Left ventricle myocardium inferior (tissue), 1 donor: Measurements from ENCODE around the gene UBE2Q1. TPM values are rescaled to one million over a fixed set of nuclear protein-coding genes. Genes with fewer than 3 reads are reported as not detected.
A peak's percentile ranks its signal among the peaks of the same experiment; 100 is the strongest.

Experiments used
- DNase-seq: peaks from one replicate; pipeline ENCODE4 v3.0.0-alpha.2; 2020
- H3K27ac ChIP-seq: fragments of 200-600 bp; replicated peaks from 2 replicates; pipeline ENCODE4 v1.8.0; 2021
- H3K27me3 ChIP-seq: fragments of 200-600 bp; 2 replicates; pipeline ENCODE4 v1.8.0; 2021; ENCODE audit warnings: low read depth
- H3K36me3 ChIP-seq: fragments of 200-600 bp; 2 replicates; pipeline ENCODE4 v1.8.0; 2021
- H3K4me1 ChIP-seq: fragments of 200-600 bp; 2 replicates; pipeline ENCODE4 v1.8.0; 2021
- H3K4me3 ChIP-seq: fragments of 200-600 bp; 2 replicates; pipeline ENCODE4 v1.8.0; 2021; ENCODE audit warnings: mild to moderate bottlenecking, moderate library complexity
- H3K9me3 ChIP-seq: fragments of 200-600 bp; replicated peaks from 2 replicates; pipeline ENCODE4 v1.8.0; 2021
- intact Hi-C: fragments of 100-400 bp; cut with micrococcal nuclease; formaldehyde crosslinking; loops from one replicate; pipeline ENCODE4 v1.11.0; 2022
- total RNA-seq: library from RNA; stranded (reverse); fragmentation: NEBNext Ultra II Directional; extraction: Animal tissue kit (Norgen Biotek cat#: 25700); gene quantifications from one replicate; pipeline ENCODE4 v1.2.1, GENCODE V29; 2021
- TF ChIP-seq, protein P1 (sequence below): fragments of 200-600 bp; IDR thresholded peaks from 2 replicates; pipeline ENCODE4 v1.8.0; 2021; ENCODE audit warnings: antibody characterized with exemption, mild to moderate bottlenecking, borderline replicate concordance
- donor health status: DM: no; HTN: yes; CAD: no; lungs with severe emphysema.

Gene UBE2Q1
- total RNA-seq, 1 donor from 2014 or later: 57.0 TPM

DNA sequence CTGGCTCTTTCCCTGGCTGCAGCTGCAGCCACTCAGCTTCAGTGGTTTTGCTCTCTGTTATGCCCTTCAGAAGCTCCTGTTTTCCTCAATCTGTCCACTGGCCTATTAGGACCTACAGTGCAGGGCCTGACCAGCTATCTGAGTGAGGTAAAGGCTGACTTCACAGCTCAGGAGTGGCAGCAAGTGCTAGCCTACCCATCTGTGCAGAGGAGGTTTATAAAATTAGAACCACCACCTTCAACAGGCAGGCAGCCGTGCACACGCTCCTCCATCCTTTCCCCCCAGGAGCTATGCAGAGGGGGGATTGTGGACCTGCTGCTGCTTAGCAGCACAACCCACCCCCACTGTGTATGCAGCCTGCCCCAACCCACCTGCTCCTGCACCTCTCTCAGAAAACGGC is 41.2 kb upstream of the UBE2Q1 start:
- Histone ChIP-seq H3K4me1 (peaks cover 60% of the 10 kb centered on the region), H3K4me3 (no peak overlapping the region), H3K27me3 (no peaks in the 10 kb centered on the region), H3K9me3 (no peaks in the 10 kb centered on the region), H3K36me3 (peaks cover 74% of the 10 kb centered on the region), H3K27ac (peak overlapping the region; percentile 68)
- no peak for DNase-seq
- intact Hi-C loops: no loop called here
- TF ChIP-seq, protein P1, sequence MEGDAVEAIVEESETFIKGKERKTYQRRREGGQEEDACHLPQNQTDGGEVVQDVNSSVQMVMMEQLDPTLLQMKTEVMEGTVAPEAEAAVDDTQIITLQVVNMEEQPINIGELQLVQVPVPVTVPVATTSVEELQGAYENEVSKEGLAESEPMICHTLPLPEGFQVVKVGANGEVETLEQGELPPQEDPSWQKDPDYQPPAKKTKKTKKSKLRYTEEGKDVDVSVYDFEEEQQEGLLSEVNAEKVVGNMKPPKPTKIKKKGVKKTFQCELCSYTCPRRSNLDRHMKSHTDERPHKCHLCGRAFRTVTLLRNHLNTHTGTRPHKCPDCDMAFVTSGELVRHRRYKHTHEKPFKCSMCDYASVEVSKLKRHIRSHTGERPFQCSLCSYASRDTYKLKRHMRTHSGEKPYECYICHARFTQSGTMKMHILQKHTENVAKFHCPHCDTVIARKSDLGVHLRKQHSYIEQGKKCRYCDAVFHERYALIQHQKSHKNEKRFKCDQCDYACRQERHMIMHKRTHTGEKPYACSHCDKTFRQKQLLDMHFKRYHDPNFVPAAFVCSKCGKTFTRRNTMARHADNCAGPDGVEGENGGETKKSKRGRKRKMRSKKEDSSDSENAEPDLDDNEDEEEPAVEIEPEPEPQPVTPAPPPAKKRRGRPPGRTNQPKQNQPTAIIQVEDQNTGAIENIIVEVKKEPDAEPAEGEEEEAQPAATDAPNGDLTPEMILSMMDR: no peak

DNA sequence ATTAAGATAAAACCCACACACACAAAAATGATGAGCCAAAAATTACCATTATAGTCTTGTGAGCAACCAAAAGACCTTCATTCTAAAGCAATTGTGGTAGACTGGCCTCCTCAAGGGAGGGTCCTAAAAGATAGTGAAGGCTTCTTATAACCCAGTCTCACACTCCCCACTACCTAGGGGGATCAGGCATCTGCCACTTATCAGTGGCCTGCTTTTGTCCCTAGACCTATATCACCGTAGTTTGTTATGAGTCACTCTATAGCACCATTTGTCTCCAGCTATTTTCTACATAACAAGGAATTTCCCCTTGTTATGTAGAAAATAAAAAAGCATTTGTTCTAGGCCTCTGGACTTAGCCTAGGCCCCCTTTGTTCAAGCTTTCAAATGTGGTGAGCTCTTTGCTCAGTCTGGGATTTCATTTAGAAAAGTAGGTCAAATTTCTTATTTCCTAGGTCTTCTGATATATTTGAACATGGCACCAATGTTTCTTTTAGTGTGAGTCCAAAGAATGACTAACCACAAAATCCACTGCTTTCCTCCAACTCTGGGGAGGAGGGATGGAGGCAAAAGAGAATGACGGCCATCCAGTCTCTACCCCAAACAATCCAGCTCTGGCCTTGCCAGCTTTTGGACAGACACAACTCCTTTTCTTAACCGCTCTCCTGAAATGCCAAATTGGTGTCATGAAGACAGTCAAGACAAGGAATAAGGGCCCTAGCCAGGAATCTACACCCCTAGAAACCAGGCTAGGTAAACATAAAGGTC is 40.6 kb upstream of the UBE2Q1 start:
- intact Hi-C loops: no loop called here
- no peaks in the 10 kb centered on the region for H3K9me3 ChIP-seq
- no peaks in the 10 kb centered on the region for H3K27me3 ChIP-seq
- TF ChIP-seq, protein P1: no peak
- H3K4me3 ChIP-seq: no peak overlapping the region
- peaks cover 80% of the 10 kb centered on the region for H3K36me3 ChIP-seq
- peak overlapping the region; percentile 68 for H3K27ac ChIP-seq
- H3K4me1 ChIP-seq: peaks cover 54% of the 10 kb centered on the region
- DNase-seq: no peak

DNA sequence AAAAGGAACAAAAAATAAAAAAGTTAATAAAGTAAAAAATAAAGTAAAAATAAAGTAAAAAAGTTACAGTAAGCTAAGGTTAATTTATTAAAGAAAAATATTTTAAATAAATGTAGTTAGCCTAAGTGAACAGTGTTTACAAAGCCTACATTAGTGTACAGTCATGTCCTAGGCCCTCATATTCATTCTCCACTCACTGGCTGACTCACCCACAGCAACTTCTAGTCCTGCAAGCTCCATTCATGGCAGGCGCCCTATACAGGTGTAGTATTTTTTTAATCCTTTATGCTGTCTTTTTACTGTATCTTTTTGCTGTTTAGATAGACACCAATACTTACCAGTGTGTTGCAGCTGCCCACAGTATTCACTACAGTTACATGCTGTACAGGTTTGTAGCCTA is 37.2 kb upstream of the UBE2Q1 start:
- intact Hi-C loops: no loop called here
- H3K4me3 ChIP-seq: no peak overlapping the region
- H3K4me1 ChIP-seq: peaks cover 23% of the 10 kb centered on the region
- no peaks in the 10 kb centered on the region for H3K9me3 ChIP-seq
- H3K27ac ChIP-seq: no peak overlapping the region
- H3K36me3 ChIP-seq: peaks cover 96% of the 10 kb centered on the region
- H3K27me3 ChIP-seq: no peaks in the 10 kb centered on the region
- no peak for DNase-seq
- TF ChIP-seq, protein P1: no peak

DNA sequence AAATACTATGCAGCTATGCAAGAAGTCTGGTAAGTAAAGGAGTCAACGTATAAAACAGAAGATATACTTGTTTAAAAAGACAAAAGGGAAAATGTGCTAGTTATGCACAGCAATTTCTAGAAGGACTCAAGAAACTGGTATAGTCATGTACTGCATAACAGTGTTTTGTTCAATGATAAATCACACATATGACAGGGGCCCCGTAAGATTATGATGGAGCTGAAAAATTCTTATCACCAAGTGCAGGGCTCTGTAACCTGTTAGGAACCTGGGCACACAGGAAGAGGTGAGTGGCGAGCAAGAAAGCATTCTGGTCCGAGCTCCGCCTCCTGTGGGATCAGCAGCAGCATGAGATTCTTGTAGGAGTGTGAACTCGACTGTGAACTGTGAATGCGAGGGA is 36.3 kb upstream of the UBE2Q1 start:
- peaks cover 15% of the 10 kb centered on the region for H3K4me1 ChIP-seq
- no peaks in the 10 kb centered on the region for H3K27me3 ChIP-seq
- H3K4me3 ChIP-seq: no peak overlapping the region
- no peaks in the 10 kb centered on the region for H3K9me3 ChIP-seq
- no peak for DNase-seq
- TF ChIP-seq, protein P1: no peak
- no peak overlapping the region for H3K27ac ChIP-seq
- intact Hi-C loops: no loop called here
- peaks cover 98% of the 10 kb centered on the region for H3K36me3 ChIP-seq

DNA sequence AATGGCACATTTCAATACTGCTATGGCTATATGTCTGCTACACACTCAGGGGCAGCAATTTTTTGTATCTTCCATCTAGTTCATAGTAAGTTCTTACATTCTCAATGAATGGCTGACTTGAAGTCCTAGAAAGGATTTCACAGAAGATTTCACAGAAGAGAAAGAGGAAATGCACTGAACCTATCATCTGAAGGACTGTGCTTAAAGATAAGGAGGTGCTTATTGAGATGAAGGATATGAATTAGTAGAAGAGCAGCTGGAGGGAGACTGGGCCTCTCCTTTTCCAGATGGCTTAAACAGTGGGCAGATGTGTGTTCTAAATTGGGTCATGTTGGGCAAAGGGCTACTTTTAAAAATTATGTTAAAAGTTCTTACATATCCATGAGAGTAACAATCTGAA is 34.9 kb upstream of the UBE2Q1 start:
- Histone ChIP-seq H3K4me3 (no peak overlapping the region), H3K36me3 (peaks cover 99% of the 10 kb centered on the region), H3K9me3 (no peaks in the 10 kb centered on the region), H3K27me3 (no peaks in the 10 kb centered on the region), H3K4me1 (peaks cover under 1% of the 10 kb centered on the region), H3K27ac (no peak overlapping the region)
- TF ChIP-seq, protein P1: no peak
- no peak for DNase-seq
- intact Hi-C loops: no loop called here
